OCI-LY7 (cell line): ENCODE results near the gene MEF2C.

Source experiments
- CTCF ChIP-seq: fragments of 200-600 bp; sonication (generic); conservative IDR thresholded peaks from 2 replicates; pipeline ENCODE4 v1.5.1; 2014; ENCODE audit warnings: mild to moderate bottlenecking, antibody characterized with exemption, low read length, moderate library complexity, mixed read lengths
- EZH2phosphoT487 ChIP-seq: fragments of 200-600 bp; sonication (generic); IDR thresholded peaks from 2 replicates; pipeline ENCODE4 v1.6.1; 2018; ENCODE audit warnings: low read depth, borderline replicate concordance, mild to moderate bottlenecking, mixed run types, antibody characterized with exemption, low read length, moderate library complexity, mixed read lengths

- TF ChIP-seq CTCF (no peak), EZH2phosphoT487 (no peak)
These were observed 207.7 kb downstream of the MEF2C start for GRCh38 chr5:88675168-88675707.
